ENCODE measurements around the gene HTR3B. TPM values are rescaled to one million over a fixed set of nuclear protein-coding genes. Genes with fewer than 3 reads are reported as not detected.
"Not testable (repeated sequence)": the region's sequence is repeated elsewhere in the genome, so short reads cannot be mapped to it uniquely, and the experiment has no call there.

Gene HTR3B
- total RNA-seq, 1 donor: not detected

DNA sequence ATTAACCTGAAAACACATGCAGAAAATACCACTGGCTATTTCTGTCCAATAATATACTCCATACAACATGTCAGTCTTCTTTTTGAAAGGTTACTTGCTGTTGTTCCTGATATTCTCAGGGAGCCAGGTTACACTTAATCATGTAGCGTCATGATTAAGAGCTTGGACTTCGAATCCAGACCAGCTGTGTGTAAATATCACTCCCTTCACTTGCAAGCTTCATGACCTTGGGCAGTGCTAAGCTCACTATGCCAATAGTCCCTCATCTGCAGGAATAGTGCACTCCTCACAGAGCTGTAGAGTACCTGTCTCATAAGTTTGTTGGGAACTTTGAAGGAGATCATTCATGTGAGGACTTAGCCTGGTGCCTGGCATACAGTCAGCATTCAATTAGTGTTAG lies 1.9 kb downstream of the HTR3B start:
- Histone ChIP-seq H3K27me3 (ENCODE audit: insufficient read depth, low read length) (peaks cover 10% of the 10 kb centered on the region), H3K4me3 (ENCODE audit: low read length) (no peak overlapping the region), H3K4me1 (ENCODE audit: insufficient read depth, low read length) (no peaks in the 10 kb centered on the region), H3K9me3 (ENCODE audit: low read depth, low read length) (no peaks in the 10 kb centered on the region)

DNA sequence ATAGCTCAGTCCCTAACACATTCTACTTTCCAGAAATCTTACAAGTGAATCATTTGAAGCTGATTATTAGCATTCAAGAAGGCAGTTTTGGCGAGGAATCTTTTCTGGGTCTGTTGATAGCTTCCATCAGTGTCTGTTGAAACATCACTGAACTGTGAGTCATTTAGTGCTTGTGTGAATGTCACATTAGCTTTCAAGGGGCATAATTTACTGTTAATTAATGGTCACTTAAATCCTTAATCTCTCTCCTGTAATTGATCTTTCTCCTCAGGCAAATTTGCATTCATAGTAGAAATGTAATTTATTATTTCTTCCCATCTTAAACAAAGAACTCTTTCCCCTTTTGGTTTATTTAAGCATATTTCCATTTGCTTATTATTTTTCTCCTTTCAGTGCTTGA lies 2.6 kb downstream of the HTR3B start:
- H3K27me3 ChIP-seq (ENCODE audit: insufficient read depth, low read length): peaks cover 10% of the 10 kb centered on the region
- H3K9me3 ChIP-seq (ENCODE audit: low read depth, low read length): no peaks in the 10 kb centered on the region
- no peak overlapping the region for H3K4me3 ChIP-seq (ENCODE audit: low read length)
- H3K4me1 ChIP-seq (ENCODE audit: insufficient read depth, low read length): no peaks in the 10 kb centered on the region

DNA sequence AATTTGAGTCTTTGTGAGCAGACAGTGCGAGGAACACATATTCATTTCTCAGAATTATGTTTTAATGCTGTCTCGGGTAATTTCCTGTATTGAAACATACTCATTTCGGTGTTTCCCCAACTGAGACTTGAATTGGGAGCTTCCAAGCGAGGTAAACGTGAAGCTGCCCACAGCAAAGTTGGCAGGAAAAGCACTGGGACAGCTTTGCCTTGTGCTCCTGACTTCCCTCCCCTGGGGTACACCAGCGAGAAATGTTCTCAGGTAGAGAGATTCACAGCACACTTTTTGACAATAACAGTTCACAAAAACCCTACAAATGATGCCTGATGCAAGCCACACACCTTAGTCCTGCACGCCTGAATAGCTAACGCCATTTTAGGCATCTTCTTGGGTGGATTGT lies 3.1 kb downstream of the HTR3B start:
- Histone ChIP-seq H3K9me3 (ENCODE audit: low read depth, low read length) (no peaks in the 10 kb centered on the region), H3K4me3 (ENCODE audit: low read length) (no peak overlapping the region), H3K4me1 (ENCODE audit: insufficient read depth, low read length) (no peaks in the 10 kb centered on the region), H3K27me3 (ENCODE audit: insufficient read depth, low read length) (peaks cover 10% of the 10 kb centered on the region)

DNA sequence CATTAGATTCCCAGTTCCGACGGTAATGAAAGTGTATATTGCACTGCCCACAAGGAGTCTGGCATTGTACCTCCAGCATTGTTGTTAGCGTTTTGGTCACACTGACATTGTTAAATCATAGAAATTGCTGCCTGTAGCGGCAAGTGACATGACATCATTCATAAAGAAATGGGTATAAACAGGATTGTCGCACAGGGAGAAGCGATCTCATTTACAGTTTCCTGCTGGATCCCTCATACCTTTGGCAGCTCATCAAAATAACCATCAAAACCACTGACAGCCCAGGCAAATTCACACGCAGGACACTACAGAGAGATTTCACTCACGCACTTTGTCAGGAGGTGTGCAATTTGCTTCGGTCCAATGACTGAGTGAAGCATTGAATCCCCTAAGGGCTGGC lies 3.5 kb downstream of the HTR3B start:
- Histone ChIP-seq H3K4me1 (ENCODE audit: insufficient read depth, low read length) (no peaks in the 10 kb centered on the region), H3K27me3 (ENCODE audit: insufficient read depth, low read length) (peaks cover 10% of the 10 kb centered on the region), H3K4me3 (ENCODE audit: low read length) (no peak overlapping the region), H3K9me3 (ENCODE audit: low read depth, low read length) (no peaks in the 10 kb centered on the region)

DNA sequence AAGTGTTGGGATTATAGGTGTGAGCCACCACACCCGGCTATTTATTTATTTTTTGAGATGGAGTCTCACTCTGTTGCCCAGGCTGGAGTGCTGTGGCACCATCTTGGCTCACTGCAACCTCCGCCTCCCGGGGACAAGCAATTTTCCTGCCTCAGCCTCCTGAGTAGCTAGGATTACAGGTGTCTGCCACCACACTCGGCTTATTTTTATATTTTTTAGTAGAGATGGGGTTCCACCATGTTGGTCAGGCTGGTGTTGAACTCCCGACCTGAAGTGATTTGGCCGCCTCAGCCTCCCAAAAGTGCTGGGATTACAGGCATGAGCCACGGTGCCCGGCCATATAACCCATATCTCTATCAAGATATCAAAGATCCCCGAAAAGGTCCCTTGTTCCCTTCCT lies 6.9 kb downstream of the HTR3B start:
- not testable (repeated sequence) for H3K27me3 ChIP-seq (ENCODE audit: insufficient read depth, low read length); H3K9me3 ChIP-seq (ENCODE audit: low read depth, low read length); H3K4me1 ChIP-seq (ENCODE audit: insufficient read depth, low read length); H3K4me3 ChIP-seq (ENCODE audit: low read length)

DNA sequence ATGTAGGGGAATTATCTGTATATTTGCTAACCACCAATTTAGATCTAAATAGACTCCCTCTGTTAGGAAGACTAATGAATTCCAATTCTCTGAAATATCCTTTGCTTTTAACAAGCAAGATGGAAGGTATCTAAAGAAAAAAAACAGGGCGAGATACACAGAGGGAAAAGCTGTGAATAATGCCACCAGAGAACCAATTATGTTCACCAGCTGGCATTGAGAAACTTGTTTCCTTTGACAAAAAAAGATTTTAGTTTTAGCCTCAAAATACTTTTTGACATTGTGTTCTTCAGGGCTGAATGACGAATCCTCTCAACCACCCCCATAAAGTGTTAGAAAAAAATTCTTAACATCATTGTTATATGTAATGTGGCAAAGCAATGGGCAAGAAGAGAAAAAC lies 19.0 kb downstream of the HTR3B start:
- Histone ChIP-seq H3K4me3 (ENCODE audit: low read length) (no peak overlapping the region), H3K4me1 (ENCODE audit: insufficient read depth, low read length) (no peaks in the 10 kb centered on the region), H3K9me3 (ENCODE audit: low read depth, low read length) (no peaks in the 10 kb centered on the region), H3K27me3 (ENCODE audit: insufficient read depth, low read length) (no peaks in the 10 kb centered on the region)

DNA sequence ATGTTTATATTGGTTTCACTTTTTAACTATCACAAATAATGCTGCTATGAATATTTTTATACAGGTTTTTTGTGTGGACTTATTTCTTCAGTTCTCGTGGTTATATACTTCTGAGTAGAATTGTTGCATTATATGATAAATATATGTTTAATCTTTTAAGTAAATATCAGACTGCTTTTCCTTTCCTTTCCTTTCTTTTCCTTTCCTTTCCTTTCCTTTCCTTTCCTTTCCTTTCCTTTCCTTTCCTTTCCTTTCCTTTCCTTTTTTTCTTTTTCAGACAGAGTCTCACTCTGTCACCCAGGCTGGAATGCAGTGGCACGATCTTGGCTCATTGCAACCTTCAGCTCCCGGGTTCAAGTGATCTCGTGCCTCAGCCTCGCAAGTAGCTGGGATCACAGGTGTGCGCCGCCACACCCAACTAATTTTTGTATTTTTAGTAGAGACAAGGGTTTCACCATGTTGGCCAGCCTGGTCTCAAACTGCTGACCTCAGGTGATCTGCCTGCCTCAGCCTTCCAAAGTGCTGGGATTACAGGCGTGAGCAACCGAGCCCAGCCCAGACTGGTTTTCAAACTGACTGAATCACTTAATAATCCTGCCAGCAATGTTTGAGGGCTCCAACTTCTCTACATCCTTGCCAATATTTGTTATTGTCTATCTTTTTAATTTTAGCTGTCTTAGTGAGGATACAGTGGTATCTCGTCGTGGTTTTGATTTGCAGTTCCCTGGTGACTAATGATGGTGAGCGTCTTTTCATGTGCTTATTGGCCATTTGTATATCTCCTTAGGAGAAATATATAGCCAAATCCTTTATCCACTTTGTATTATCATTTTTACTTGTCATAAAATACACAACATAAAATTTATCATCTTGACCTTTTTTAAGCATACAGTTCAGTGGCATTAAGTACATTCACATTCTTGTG lies 21.9 kb downstream of the HTR3B start:
- H3K27me3 ChIP-seq (ENCODE audit: insufficient read depth, low read length): no peaks in the 10 kb centered on the region
- H3K4me3 ChIP-seq (ENCODE audit: low read length): no peak overlapping the region
- no peaks in the 10 kb centered on the region for H3K4me1 ChIP-seq (ENCODE audit: insufficient read depth, low read length)
- H3K9me3 ChIP-seq (ENCODE audit: low read depth, low read length): no peaks in the 10 kb centered on the region

DNA sequence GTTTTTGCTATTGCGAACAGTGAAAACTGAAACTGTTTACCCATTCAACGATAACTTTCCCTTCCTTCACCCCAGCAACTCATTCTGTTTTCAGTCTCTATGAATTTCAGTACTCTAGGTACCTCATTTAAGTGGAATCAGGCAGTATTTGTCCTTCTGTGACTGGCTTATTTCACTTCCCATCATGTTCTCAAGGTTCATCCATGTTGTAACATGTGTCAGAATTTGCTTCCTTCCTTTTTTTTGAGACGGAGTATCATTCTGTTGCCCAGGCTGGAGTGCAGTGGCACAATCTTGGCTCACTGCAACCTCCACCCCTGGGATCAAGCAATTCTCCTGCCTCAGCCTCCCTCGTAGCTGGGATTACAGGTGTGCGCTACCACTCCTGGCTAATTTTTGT lies 23.7 kb downstream of the HTR3B start:
- no peaks in the 10 kb centered on the region for H3K27me3 ChIP-seq (ENCODE audit: insufficient read depth, low read length)
- H3K4me3 ChIP-seq (ENCODE audit: low read length): no peak overlapping the region

DNA sequence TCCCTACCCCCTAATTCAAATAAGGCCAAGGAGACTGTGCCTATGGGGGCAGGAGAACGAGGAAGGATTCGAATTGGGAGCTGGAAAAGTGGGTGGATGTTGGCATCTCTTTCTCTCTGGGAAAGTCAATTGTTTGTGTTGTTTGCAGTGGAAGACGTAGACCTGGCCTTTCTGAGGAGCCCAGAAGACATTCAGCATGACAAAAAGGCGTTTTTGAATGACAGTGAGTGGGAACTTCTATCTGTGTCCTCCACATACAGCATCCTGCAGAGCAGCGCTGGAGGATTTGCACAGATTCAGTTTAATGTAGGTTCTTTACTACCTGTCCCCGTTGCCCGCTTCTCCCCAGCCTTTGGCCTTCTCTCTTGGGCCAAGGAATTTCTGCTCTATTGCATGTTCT lies 28.2 kb downstream of the HTR3B start:
- Histone ChIP-seq H3K27me3 (ENCODE audit: insufficient read depth, low read length) (no peaks in the 10 kb centered on the region), H3K4me1 (ENCODE audit: insufficient read depth, low read length) (no peaks in the 10 kb centered on the region), H3K9me3 (ENCODE audit: low read depth, low read length) (no peaks in the 10 kb centered on the region), H3K4me3 (ENCODE audit: low read length) (no peak overlapping the region)

More for the DNA sequence above, 23.7 kb downstream of the HTR3B start:
- no peaks in the 10 kb centered on the region for H3K4me1 ChIP-seq (ENCODE audit: insufficient read depth, low read length)
- no peaks in the 10 kb centered on the region for H3K9me3 ChIP-seq (ENCODE audit: low read depth, low read length)

DNA sequence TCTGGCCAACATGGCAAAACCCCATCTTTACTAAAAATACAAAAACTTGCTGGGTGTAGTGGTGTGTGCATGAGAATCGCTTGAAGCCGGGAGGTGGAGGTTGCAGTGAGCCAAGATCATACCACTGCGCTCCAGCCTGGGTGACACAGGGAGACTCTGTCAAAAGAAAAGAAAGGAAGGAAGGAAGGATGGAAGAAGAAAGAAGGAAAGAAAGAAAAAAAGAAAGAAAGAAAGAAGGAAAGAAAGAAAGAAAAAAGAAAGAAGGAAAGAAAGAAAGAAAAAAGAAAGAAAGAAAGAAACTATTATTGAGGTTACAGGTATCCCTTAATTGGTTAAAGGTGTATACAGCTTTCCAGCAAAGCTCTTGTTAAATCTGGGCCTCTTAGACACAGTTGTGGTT lies 29.6 kb downstream of the HTR3B start:
- H3K4me1 ChIP-seq (ENCODE audit: insufficient read depth, low read length); H3K27me3 ChIP-seq (ENCODE audit: insufficient read depth, low read length); H3K4me3 ChIP-seq (ENCODE audit: low read length); H3K9me3 ChIP-seq (ENCODE audit: low read depth, low read length): not testable (repeated sequence)

DNA sequence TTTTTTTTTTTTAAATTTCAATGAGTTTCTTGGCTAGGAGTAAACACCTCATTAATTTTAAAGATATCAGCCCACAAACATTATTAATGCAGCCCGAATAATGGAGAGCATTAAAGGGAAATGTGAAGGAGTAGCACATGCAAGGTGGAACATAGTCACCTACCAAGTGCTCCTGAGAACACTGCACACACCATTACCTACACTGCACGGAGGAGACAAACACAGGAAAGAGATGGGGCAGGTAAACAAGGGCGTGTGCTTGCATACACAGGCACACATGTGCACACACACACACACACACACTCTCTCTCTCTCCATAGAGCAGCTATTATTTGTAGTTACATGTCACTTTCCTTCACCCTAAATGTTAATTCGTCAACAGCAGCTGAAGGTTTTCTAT lies 30.2 kb downstream of the HTR3B start:
- Histone ChIP-seq H3K4me1 (ENCODE audit: insufficient read depth, low read length) (no peaks in the 10 kb centered on the region), H3K27me3 (ENCODE audit: insufficient read depth, low read length) (no peaks in the 10 kb centered on the region), H3K4me3 (ENCODE audit: low read length) (no peak overlapping the region), H3K9me3 (ENCODE audit: low read depth, low read length) (no peaks in the 10 kb centered on the region)

DNA sequence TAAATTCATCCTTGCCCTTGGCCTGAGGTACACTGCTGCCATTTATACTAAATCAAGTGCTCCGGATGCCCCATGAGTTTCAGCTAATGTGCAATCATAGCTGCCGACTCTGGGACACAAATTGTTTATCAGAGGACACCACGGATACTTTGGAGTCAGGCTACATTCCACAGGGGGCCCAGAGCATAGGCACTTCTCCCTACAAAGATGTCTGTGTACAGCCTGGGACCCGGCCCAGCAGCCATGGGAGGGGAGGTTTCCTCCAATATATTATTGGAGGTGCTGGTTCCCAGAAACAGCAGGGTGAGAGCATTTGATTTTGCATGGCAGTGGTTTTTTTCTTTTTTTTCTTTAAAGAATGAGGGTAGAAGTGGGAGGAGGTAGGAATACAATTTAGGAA lies 31.3 kb downstream of the HTR3B start:
- H3K9me3 ChIP-seq (ENCODE audit: low read depth, low read length): no peaks in the 10 kb centered on the region
- no peak overlapping the region for H3K4me3 ChIP-seq (ENCODE audit: low read length)
- H3K4me1 ChIP-seq (ENCODE audit: insufficient read depth, low read length): no peaks in the 10 kb centered on the region
- no peaks in the 10 kb centered on the region for H3K27me3 ChIP-seq (ENCODE audit: insufficient read depth, low read length)

DNA sequence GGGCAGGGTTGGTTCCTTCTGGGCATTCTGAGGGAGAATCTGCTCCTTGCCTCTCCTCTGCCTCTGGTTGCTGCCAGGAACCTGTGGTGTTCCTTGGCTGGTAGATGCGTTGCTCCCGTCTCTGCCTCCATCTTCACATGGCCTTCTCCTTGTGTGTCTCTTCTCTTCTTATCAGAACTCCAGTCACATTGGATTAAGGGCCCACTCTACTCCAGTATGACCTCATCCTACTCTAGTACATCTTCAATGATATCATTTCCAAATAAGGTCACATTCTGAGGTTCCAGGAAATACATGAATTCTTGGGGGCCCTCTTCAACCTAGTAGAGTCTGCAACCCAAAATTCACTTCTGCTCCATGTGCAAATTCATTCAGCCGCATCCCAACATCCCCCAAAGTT lies 33.3 kb downstream of the HTR3B start:
- Histone ChIP-seq H3K9me3 (ENCODE audit: low read depth, low read length) (no peaks in the 10 kb centered on the region), H3K27me3 (ENCODE audit: insufficient read depth, low read length) (no peaks in the 10 kb centered on the region), H3K4me3 (ENCODE audit: low read length) (no peak overlapping the region), H3K4me1 (ENCODE audit: insufficient read depth, low read length) (peaks cover 8% of the 10 kb centered on the region)

DNA sequence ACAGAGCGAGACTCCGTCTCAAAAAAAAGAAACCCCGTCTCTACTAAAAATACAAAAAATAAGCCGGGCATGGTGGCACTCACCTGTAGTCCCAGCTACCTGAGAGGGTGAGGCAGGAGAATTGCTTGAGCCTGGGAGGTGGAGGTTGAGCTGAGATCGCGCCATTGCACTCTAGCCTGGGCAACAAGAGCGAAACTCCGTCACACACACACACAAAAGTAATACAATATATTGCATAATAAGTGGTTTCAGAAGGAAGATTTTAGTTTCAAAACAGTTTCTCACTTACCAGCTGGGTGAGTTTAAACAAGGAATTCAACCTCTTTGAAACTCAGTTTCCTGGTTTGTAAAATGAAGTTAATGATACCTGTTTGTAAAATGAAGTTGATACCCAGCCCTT lies 37.7 kb downstream of the HTR3B start:
- Histone ChIP-seq H3K4me3 (ENCODE audit: low read length) (no peak overlapping the region), H3K27me3 (ENCODE audit: insufficient read depth, low read length) (no peaks in the 10 kb centered on the region)

DNA sequence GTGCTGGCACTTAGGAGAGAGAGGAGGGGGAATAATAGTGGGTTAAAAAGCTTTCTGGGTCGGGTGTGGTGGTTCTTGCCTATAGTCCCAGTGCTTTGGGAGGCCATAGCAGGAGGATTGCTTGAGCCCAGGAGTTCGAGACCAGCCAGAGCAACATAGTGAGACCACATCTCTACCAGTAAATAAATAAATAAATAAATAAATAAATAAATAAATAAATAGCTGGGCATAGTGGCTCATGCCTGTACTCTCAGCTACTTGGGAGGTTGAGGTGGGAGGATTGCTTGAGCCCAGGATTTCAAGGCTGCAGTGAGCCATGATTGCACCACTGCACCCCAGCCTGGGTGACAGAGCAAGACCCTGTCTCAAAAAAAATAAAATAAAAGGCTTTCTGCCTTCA lies 41.6 kb downstream of the HTR3B start:
- H3K27me3 ChIP-seq (ENCODE audit: insufficient read depth, low read length); H3K4me3 ChIP-seq (ENCODE audit: low read length): not testable (repeated sequence)
- H3K4me1 ChIP-seq (ENCODE audit: insufficient read depth, low read length): peaks cover 19% of the 10 kb centered on the region

More for the DNA sequence above, 37.7 kb downstream of the HTR3B start:
- peaks cover 9% of the 10 kb centered on the region for H3K4me1 ChIP-seq (ENCODE audit: insufficient read depth, low read length)
- no peaks in the 10 kb centered on the region for H3K9me3 ChIP-seq (ENCODE audit: low read depth, low read length)

DNA sequence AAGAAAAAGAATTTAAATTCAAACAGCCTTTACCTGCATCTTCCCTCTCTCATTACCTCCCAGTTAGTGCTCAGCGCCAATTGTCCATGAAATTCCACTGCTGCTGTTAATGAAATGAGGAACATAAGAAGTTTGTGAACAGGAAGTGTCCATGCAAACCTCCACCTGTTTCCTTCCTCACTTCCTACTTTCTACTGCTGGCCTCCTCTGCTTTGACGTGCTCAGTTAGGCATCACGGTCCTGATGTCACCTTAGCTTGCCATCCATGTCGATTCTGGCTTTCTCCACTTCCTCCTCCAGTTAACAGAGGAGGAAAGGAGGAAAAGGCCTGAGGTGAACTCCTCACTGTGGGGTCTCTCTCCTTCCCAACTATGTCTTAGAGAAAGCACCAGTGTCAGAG lies 43.4 kb downstream of the HTR3B start:
- H3K4me3 ChIP-seq (ENCODE audit: low read length): no peak overlapping the region

More for the DNA sequence above, 41.6 kb downstream of the HTR3B start:
- H3K9me3 ChIP-seq (ENCODE audit: low read depth, low read length): not testable (repeated sequence)

More for the DNA sequence above, 43.4 kb downstream of the HTR3B start:
- H3K9me3 ChIP-seq (ENCODE audit: low read depth, low read length): no peaks in the 10 kb centered on the region
- H3K27me3 ChIP-seq (ENCODE audit: insufficient read depth, low read length): no peaks in the 10 kb centered on the region
- peaks cover 26% of the 10 kb centered on the region for H3K4me1 ChIP-seq (ENCODE audit: insufficient read depth, low read length)
